GM23338 (cell line): Measurements from ENCODE around the gene ENOX2. TPM values are rescaled to one million over a fixed set of nuclear protein-coding genes. Genes with fewer than 3 reads are reported as not detected.

ENCODE experiments used
- ATAC-seq: fragments of 200-7000 bp; cut with Tn5 transposase; 3 replicates; pipeline ENCODE4 v1.9.1; 2020
- DNase-seq: peaks from one replicate; pipeline ENCODE4 v3.0.0-alpha.2; 2015; ENCODE audit warnings: low spot score
- H2AFZ ChIP-seq: fragments of 200-600 bp; sonication (generic); 2 replicates; pipeline ENCODE4 v1.8.0; 2016; ENCODE audit warnings: antibody characterized with exemption, mild to moderate bottlenecking, moderate library complexity
- H3F3A ChIP-seq: fragments of 200-600 bp; sonication (generic); replicated peaks from 2 replicates; pipeline ENCODE4 v1.8.0; 2017; ENCODE audit warnings: antibody characterized with exemption, mixed run types, low read depth
- H3K27ac ChIP-seq: fragments of 200-600 bp; sonication (generic); 2 replicates; pipeline ENCODE4 v1.6.1; 2016; ENCODE audit warnings: low read depth
- H3K27me3 ChIP-seq: fragments of 200-600 bp; sonication (generic); 2 replicates; pipeline ENCODE4 v1.8.0; 2016; ENCODE audit warnings: mild to moderate bottlenecking, mixed run types, moderate library complexity; ENCODE audit not compliant: insufficient read depth
- H3K36me3 ChIP-seq: fragments of 200-600 bp; sonication (generic); 2 replicates; pipeline ENCODE4 v1.8.0; 2016; ENCODE audit warnings: mild to moderate bottlenecking; ENCODE audit not compliant: insufficient read depth
- H3K4me1 ChIP-seq: fragments of 200-600 bp; sonication (generic); 2 replicates; pipeline ENCODE4 v1.8.0; 2016; ENCODE audit warnings: mild to moderate bottlenecking, moderate library complexity; ENCODE audit not compliant: insufficient read depth
- H3K4me2 ChIP-seq: fragments of 200-600 bp; sonication (generic); 2 replicates; pipeline ENCODE4 v1.7.1; 2017; ENCODE audit warnings: mixed run types
- H3K4me3 ChIP-seq: fragments of 200-600 bp; sonication (generic); 2 replicates; pipeline ENCODE4 v1.6.1; 2016; ENCODE audit warnings: mixed run types
- H3K79me2 ChIP-seq: fragments of 200-600 bp; sonication (generic); replicated peaks from 2 replicates; pipeline ENCODE4 v1.8.0; 2017; ENCODE audit warnings: mild to moderate bottlenecking; ENCODE audit not compliant: insufficient read depth
- H3K9me2 ChIP-seq: fragments of 200-600 bp; sonication (generic); 2 replicates; pipeline ENCODE4 v1.8.0; 2017; ENCODE audit not compliant: insufficient read depth
- H4K20me1 ChIP-seq: fragments of 200-600 bp; sonication (generic); replicated peaks from 2 replicates; pipeline ENCODE4 v1.8.0; 2017; ENCODE audit warnings: mild to moderate bottlenecking; ENCODE audit not compliant: insufficient read depth
- H3K27ac Mint-ChIP-seq: 2 replicates; pipeline ENCODE4 v1.8.0; 2020; ENCODE audit warnings: inconsistent platforms, mild to moderate bottlenecking, moderate library complexity, mixed read lengths
- H3K27me3 Mint-ChIP-seq: 3 replicates; pipeline ENCODE4 v1.8.0; 2022; ENCODE audit warnings: low read depth, mild to moderate bottlenecking, moderate library complexity, mixed read lengths, inconsistent platforms; ENCODE audit not compliant: insufficient read depth, poor library complexity
- H3K36me3 Mint-ChIP-seq: 3 replicates; pipeline ENCODE4 v1.8.0; 2021; ENCODE audit warnings: low read depth, mild to moderate bottlenecking, inconsistent platforms, moderate library complexity, mixed read lengths
- H3K4me1 Mint-ChIP-seq: 3 replicates; pipeline ENCODE4 v1.8.0; 2020; ENCODE audit warnings: mild to moderate bottlenecking, inconsistent platforms, mixed read lengths
- H3K4me3 Mint-ChIP-seq: 3 replicates; pipeline ENCODE4 v1.8.0; 2021; ENCODE audit warnings: moderate library complexity, mild to moderate bottlenecking, inconsistent platforms, mixed read lengths
- H3K9me3 Mint-ChIP-seq: 3 replicates; pipeline ENCODE4 v1.8.0; 2020; ENCODE audit warnings: moderate library complexity, mild to moderate bottlenecking, inconsistent platforms, mixed read lengths
- CTCF ChIP-seq, 2 experiments: fragments of 200-600 bp in 1 of 2; sonication (generic) in 1 of 2; conservative IDR thresholded peaks; 2 replicates each; pipeline versions ENCODE4 v1.5.1 to v1.6.1; 2016 to 2017; ENCODE audit warnings: antibody characterized with exemption in 2 of 2, low read depth in 2 of 2, mild to moderate bottlenecking in 2 of 2, moderate library complexity in 1 of 2
- JUNB ChIP-seq: IDR thresholded peaks from one replicate; pipeline ENCODE4 v1.6.1; 2016; ENCODE audit warnings: antibody characterized with exemption; ENCODE audit not compliant: unreplicated experiment
- REST ChIP-seq: IDR thresholded peaks from one replicate; pipeline ENCODE4 v1.6.1; 2018; ENCODE audit warnings: antibody characterized with exemption; ENCODE audit not compliant: unreplicated experiment
- STAT1 ChIP-seq: IDR thresholded peaks from one replicate; pipeline ENCODE4 v1.6.1; 2016; ENCODE audit warnings: antibody characterized with exemption; ENCODE audit not compliant: unreplicated experiment
- ZNF331 ChIP-seq: fragments of 250-450 bp; sonication (Bioruptor Pico); IDR thresholded peaks from 2 replicates; pipeline ENCODE4 v1.5.0; 2020; ENCODE audit warnings: low read depth, mild to moderate bottlenecking, moderate library complexity
- ZNF462 ChIP-seq: fragments of 250-450 bp; sonication (Bioruptor Pico); IDR thresholded peaks from 2 replicates; pipeline ENCODE4 v1.5.0; 2020; ENCODE audit warnings: mild to moderate bottlenecking, moderate library complexity
- polyA plus RNA-seq: library from polyadenylated mRNA; unstranded; fragments of >200 nt; fragmentation: Nextera tagmentation; extraction: Ambion mirVana; gene quantifications from 2 replicates; pipeline ENCODE4 v1.2.1, GENCODE V29; 2016
- total RNA-seq: library from RNA; depleted of rRNA; stranded (reverse); fragments of >200 nt; shearing (Covaris generic); gene quantifications from 2 replicates; pipeline ENCODE4 v1.2.3, GENCODE V29; 2014

The ENOX2 gene
- total and polyA plus RNA-seq, 2 experiments from 2014 or later, result 9.6 to 11.2 TPM

GRCh38 chrX:130615941-130616340 is 287.1 kb downstream of the ENOX2 start:
- Histone ChIP-seq H3K9me2 (no peaks in the 10 kb centered on the region), H3K79me2 (no peaks in the 10 kb centered on the region), H3K27ac (no peak overlapping the region), H3F3A (no peaks in the 10 kb centered on the region), H2AFZ (no peak overlapping the region), H4K20me1 (no peaks in the 10 kb centered on the region), H3K4me3 (no peak overlapping the region), H3K4me1 (no peaks in the 10 kb centered on the region), H3K4me2 (no peak overlapping the region), H3K27me3 (no peaks in the 10 kb centered on the region), H3K36me3 (no peaks in the 10 kb centered on the region)
- Mint-ChIP-seq H3K36me3 (no peaks in the 10 kb centered on the region), H3K9me3 (no peaks in the 10 kb centered on the region), H3K27ac (no peak overlapping the region), H3K4me1 (no peaks in the 10 kb centered on the region; the same call in 2 of the 3 replicates), H3K4me3 (no peak overlapping the region), H3K27me3 (peaks cover 3% of the 10 kb centered on the region)
- no peak for DNase-seq
- no peak for ATAC-seq
- TF ChIP-seq CTCF (conservative IDR thresholded peaks at IDR 0.05; ENCODE audit: low read depth in 2 of 2), result no peak
- TF ChIP-seq STAT1, result no peak
- TF ChIP-seq REST, result no peak

- no peak overlapping the region for H3K4me3 ChIP-seq
- no peaks in the 10 kb centered on the region for H3F3A ChIP-seq
- no peaks in the 10 kb centered on the region for H3K36me3 Mint-ChIP-seq
- H3K4me1 Mint-ChIP-seq, result peaks cover 7% of the 10 kb centered on the region; the same call in 2 of the 3 replicates
- H3K4me1 ChIP-seq, result no peaks in the 10 kb centered on the region
- H3K27ac Mint-ChIP-seq, result no peak overlapping the region
- no peak overlapping the region for H3K4me2 ChIP-seq
- H3K27me3 ChIP-seq, result no peaks in the 10 kb centered on the region
- no peak for ATAC-seq
- H3K36me3 ChIP-seq, result no peaks in the 10 kb centered on the region
- H3K9me3 Mint-ChIP-seq, result no peaks in the 10 kb centered on the region
- no peaks in the 10 kb centered on the region for H4K20me1 ChIP-seq
- H2AFZ ChIP-seq, result no peak overlapping the region
- no peak for DNase-seq
- H3K4me3 Mint-ChIP-seq, result no peak overlapping the region
- no peaks in the 10 kb centered on the region for H3K9me2 ChIP-seq
- H3K79me2 ChIP-seq, result no peaks in the 10 kb centered on the region
- H3K27me3 Mint-ChIP-seq, result peaks cover 3% of the 10 kb centered on the region
- H3K27ac ChIP-seq, result no peak overlapping the region
- TF ChIP-seq STAT1 (no peak), ZNF331 (no peak), REST (no peak), ZNF462 (no peak), JUNB (no peak)
Observed at GRCh38 chrX:130607431-130607830, 295.6 kb downstream of the ENOX2 start.
